GM06990 (cell line): ENCODE results near the gene GAPDHS.
A peak's percentile ranks its signal among the peaks of the same experiment; 100 is the strongest.

Experiments used
- DNase-seq: peaks from one replicate; pipeline ENCODE4 v3.0.0-alpha.2; 2011; ENCODE audit not compliant: insufficient read length; ENCODE audit errors: extremely low read depth
- H3K27me3 ChIP-seq: replicated peaks from 2 replicates; pipeline ENCODE4 v1.6.0; 2011; ENCODE audit warnings: low read length; ENCODE audit not compliant: control insufficient read depth, insufficient read depth
- H3K36me3 ChIP-seq: 2 replicates; pipeline ENCODE4 v1.5.1; 2011; ENCODE audit warnings: low read length; ENCODE audit not compliant: control insufficient read depth, insufficient read depth
- H3K4me3 ChIP-seq: replicated peaks from 2 replicates; pipeline ENCODE4 v1.5.1; 2011; ENCODE audit warnings: low read depth, mild to moderate bottlenecking, control low read depth, low read length
- TF ChIP-seq, protein P1 (sequence below): IDR thresholded peaks from 2 replicates; pipeline ENCODE4 v1.5.1; 2011; ENCODE audit warnings: low read length, control low read depth, mild to moderate bottlenecking, inconsistent platforms; ENCODE audit not compliant: insufficient read depth, poor library complexity, severe bottlenecking

Gene GAPDHS

GRCh38 chr19:35543280-35544109, 10.2 kb downstream of the GAPDHS start:
- no peaks in the 10 kb centered on the region for H3K27me3 ChIP-seq

GRCh38 chr19:35544110-35544802, 11.0 kb downstream of the GAPDHS start:
- TF ChIP-seq, protein P1, sequence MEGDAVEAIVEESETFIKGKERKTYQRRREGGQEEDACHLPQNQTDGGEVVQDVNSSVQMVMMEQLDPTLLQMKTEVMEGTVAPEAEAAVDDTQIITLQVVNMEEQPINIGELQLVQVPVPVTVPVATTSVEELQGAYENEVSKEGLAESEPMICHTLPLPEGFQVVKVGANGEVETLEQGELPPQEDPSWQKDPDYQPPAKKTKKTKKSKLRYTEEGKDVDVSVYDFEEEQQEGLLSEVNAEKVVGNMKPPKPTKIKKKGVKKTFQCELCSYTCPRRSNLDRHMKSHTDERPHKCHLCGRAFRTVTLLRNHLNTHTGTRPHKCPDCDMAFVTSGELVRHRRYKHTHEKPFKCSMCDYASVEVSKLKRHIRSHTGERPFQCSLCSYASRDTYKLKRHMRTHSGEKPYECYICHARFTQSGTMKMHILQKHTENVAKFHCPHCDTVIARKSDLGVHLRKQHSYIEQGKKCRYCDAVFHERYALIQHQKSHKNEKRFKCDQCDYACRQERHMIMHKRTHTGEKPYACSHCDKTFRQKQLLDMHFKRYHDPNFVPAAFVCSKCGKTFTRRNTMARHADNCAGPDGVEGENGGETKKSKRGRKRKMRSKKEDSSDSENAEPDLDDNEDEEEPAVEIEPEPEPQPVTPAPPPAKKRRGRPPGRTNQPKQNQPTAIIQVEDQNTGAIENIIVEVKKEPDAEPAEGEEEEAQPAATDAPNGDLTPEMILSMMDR, result no peak
- Histone ChIP-seq H3K4me3 (peak overlapping the region; percentile 78), H3K27me3 (no peaks in the 10 kb centered on the region), H3K36me3 (peaks cover 4% of the 10 kb centered on the region)
- DNase-seq, result no peak

More at GRCh38 chr19:35543280-35544109, 10.2 kb downstream of the GAPDHS start:
- TF ChIP-seq, protein P1, result no peak
- DNase-seq, result no peak
- H3K36me3 ChIP-seq, result peaks cover 4% of the 10 kb centered on the region
- no peak overlapping the region for H3K4me3 ChIP-seq

DNA sequence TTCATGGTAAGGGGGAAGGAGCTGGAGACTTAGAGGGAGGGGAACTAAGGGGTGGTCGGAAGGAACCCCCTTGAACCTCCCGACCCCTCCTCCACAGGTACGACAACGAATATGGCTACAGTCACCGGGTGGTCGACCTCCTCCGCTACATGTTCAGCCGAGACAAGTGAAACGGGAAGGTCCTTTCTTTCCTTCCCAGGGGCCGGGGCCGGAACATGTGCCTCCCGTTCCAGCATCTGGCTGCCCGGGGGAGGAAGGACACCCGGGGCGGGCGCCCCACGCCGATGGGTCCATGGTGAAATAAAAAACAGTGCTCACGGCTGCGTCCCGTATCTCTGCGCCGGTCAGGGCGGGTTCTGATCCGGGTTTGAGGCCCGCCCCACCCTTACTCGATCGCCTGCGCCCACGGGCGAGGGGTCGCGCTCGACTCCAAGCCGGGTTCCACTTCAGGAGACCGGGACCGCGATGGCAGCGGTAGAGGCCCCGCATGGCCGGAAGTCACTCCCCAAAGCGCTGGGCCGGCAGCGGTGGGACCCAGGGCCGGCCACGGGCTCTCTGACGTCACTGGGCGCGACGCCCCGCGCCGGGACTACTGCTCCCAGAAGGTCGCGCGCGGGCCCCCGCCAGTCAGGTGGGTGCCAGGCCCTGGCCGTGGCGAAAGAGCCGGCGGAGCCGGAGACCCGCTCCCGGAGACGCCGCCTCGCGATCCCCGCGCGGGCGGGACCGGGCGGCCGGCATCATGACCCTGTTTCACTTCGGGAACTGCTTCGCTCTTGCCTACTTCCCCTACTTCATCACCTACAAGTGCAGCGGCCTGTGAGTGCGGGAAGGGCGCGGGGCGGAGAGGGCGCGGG, 12.0 kb downstream of the GAPDHS start, which contains the start of gene TMEM147:
TMEM147 (plus strand) TSS at position 626 of the 854 bp plus-strand sequence; CDS start at position 740, 114 bp downstream.
- peak; percentile 91 for DNase-seq
- peak within 1 kb of the TSS; percentile 78 for H3K4me3 ChIP-seq
- H3K36me3 ChIP-seq, result peaks cover 7% of the 10 kb centered on the region
- TF ChIP-seq, protein P1, result no peak
- H3K27me3 ChIP-seq, result no peaks in the 10 kb centered on the region

DNA sequence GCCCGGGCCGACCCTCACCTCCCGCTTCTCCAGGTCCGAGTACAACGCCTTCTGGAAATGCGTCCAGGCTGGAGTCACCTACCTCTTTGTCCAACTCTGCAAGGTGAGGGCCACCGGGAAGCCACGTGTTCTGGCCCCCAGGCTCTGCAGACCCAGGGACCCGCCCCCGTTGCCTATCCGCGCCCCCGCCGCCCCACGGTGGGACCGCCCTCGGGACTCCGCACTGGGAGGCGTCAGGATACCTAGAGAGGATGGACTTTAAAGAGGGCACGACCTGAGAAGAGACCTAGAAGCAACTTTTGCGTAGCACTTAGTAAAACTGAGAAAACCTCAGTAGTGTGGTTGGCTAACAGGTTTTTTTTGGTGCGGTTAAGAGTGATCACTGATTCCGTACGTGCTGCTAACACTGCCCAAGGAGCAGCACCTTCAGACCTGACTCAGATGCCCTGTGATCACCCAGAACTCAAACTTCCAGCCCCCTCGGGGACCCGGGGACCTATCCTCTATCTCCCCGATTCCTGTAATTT, 12.7 kb downstream of the GAPDHS start:
- H3K36me3 ChIP-seq, result peaks cover 9% of the 10 kb centered on the region
- peak overlapping the region; percentile 78 for H3K4me3 ChIP-seq
- TF ChIP-seq, protein P1, result no peak
- peak; percentile 77 for DNase-seq
- H3K27me3 ChIP-seq, result no peaks in the 10 kb centered on the region

DNA sequence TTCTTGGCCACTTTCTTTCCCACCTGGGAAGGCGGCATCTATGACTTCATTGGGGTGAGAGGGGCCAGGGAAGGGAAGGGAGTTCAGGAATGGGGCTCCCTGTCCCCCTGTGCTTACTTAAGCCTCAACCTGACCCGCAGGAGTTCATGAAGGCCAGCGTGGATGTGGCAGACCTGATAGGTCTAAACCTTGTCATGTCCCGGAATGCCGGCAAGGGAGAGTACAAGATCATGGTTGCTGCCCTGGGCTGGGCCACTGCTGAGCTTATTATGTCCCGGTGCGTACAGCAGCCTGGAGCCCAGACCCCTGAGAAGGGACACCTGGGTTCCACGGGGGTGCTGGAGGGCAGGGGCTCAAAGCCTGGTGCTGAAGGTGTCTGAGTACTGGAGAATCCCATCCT, 13.3 kb downstream of the GAPDHS start:
- Histone ChIP-seq H3K4me3 (peak overlapping the region; percentile 78), H3K36me3 (peaks cover 9% of the 10 kb centered on the region), H3K27me3 (no peaks in the 10 kb centered on the region)
- TF ChIP-seq, protein P1, result no peak
- DNase-seq, result no peak
